Caco-2 (cell line): ENCODE data around the gene CCDC188. TPM values are rescaled to one million over a fixed set of nuclear protein-coding genes. Genes with fewer than 3 reads are reported as not detected.

Experiments
- BruUV-seq: library from RNA; stranded (reverse); fragments of 400-500 nt; replicated peaks from 2 replicates; lab custom pipeline; 2021; lab: Mats Ljungman, UMichigan
- CTCF ChIA-PET: fragments of 300-600 bp; sonication (Branson Sonifier 250); formaldehyde crosslinking; loops from one replicate; lab custom pipeline; 2022; ENCODE audit warnings: antibody characterized with exemption; lab: Charles Lee
- POLR2A ChIA-PET: fragments of 300-600 bp; sonication (Branson Sonifier 250); formaldehyde crosslinking; loops from one replicate; lab custom pipeline; 2022; ENCODE audit warnings: antibody characterized with exemption; lab: Charles Lee
- DNase-seq, 2 experiments: peaks; one replicate each; pipeline versions ENCODE4 v3.0.0 to v3.0.0-alpha.2; 2020 to 2022
- H3K27me3 ChIP-seq: replicated peaks from 2 replicates; pipeline ENCODE4 v1.6.0; 2011; ENCODE audit warnings: low read length; ENCODE audit not compliant: control insufficient read depth, insufficient read depth
- H3K36me3 ChIP-seq: 2 replicates; pipeline ENCODE4 v1.5.1; 2011; ENCODE audit warnings: low read length; ENCODE audit not compliant: control insufficient read depth, insufficient read depth
- H3K4me1 ChIP-seq: fragments of 250-450 bp; sonication (Bioruptor Pico); 2 replicates; pipeline ENCODE4 v1.5.1; 2020; ENCODE audit warnings: mild to moderate bottlenecking
- H3K4me3 ChIP-seq: 2 replicates; pipeline ENCODE4 v1.5.1; 2011; ENCODE audit warnings: low read depth, mild to moderate bottlenecking, control low read depth, low read length
- H3K9me3 ChIP-seq: fragments of 250-450 bp; sonication (Bioruptor Pico); 2 replicates; pipeline ENCODE4 v1.5.1; 2020; ENCODE audit warnings: mild to moderate bottlenecking, moderate library complexity
- H3K27ac Mint-ChIP-seq: one replicate; pipeline ENCODE4 v1.8.0; 2022; ENCODE audit warnings: mixed read lengths; ENCODE audit not compliant: unreplicated experiment
- H3K27me3 Mint-ChIP-seq: one replicate; pipeline ENCODE4 v1.8.0; 2022; ENCODE audit warnings: mixed read lengths; ENCODE audit not compliant: insufficient read depth, unreplicated experiment
- H3K36me3 Mint-ChIP-seq: one replicate; pipeline ENCODE4 v1.8.0; 2022; ENCODE audit warnings: mild to moderate bottlenecking, mixed read lengths; ENCODE audit not compliant: insufficient read depth, unreplicated experiment
- H3K4me1 Mint-ChIP-seq: one replicate; pipeline ENCODE4 v1.8.0; 2022; ENCODE audit warnings: low read depth, mixed read lengths; ENCODE audit not compliant: unreplicated experiment
- H3K4me3 Mint-ChIP-seq: one replicate; pipeline ENCODE4 v1.8.0; 2022; ENCODE audit warnings: mild to moderate bottlenecking, moderate library complexity, mixed read lengths; ENCODE audit not compliant: unreplicated experiment
- H3K9me3 Mint-ChIP-seq: one replicate; pipeline ENCODE4 v1.8.0; 2022; ENCODE audit warnings: mixed read lengths; ENCODE audit not compliant: unreplicated experiment
- CTCF ChIP-seq, 2 experiments: fragments of 200-600 bp in 1 of 2; IDR thresholded peaks; 1 replicate in 1 of 2; 2 replicates in 1 of 2; pipeline versions ENCODE4 v1.5.1 to v1.8.0; 2011 to 2022; ENCODE audit warnings: antibody characterized with exemption in 1 of 2, control low read depth in 1 of 2, inconsistent platforms in 1 of 2, low read depth in 1 of 2, low read length in 1 of 2, mild to moderate bottlenecking in 1 of 2, moderate library complexity in 1 of 2; ENCODE audit not compliant: insufficient read depth in 1 of 2, severe bottlenecking in 1 of 2, unreplicated experiment in 1 of 2
- intact Hi-C: fragments of 100-400 bp; cut with micrococcal nuclease; formaldehyde crosslinking; loops from one replicate; pipeline ENCODE4 v1.10.0; 2022; ENCODE audit not compliant: unreplicated experiment
- microRNA-seq: library from miRNA; unstranded; fragments of <30 nt; microRNA quantifications from one replicate; pipeline ENCODE4 v1.2.0, GENCODE V29; 2022
- total RNA-seq: library from RNA; stranded (reverse); gene quantifications from 2 replicates; pipeline ENCODE4 v1.2.3, GENCODE V29; 2022

Gene CCDC188
- total RNA-seq, 1 experiment from 2014 or later = not detected

- Mint-ChIP-seq H3K27ac (no peak overlapping the region), H3K9me3 (no peaks in the 10 kb centered on the region), H3K4me3 (no peak overlapping the region), H3K27me3 (no peaks in the 10 kb centered on the region), H3K36me3 (peaks cover 86% of the 10 kb centered on the region), H3K4me1 (no peaks in the 10 kb centered on the region)
- BruUV-seq = no TSS peak
- peaks cover 15% of the 10 kb centered on the region for H3K36me3 ChIP-seq
- POLR2A ChIA-PET = no interaction called here
- H3K9me3 ChIP-seq = no peaks in the 10 kb centered on the region
- CTCF ChIA-PET = no interaction called here
- intact Hi-C loops = no loop called here
- H3K4me3 ChIP-seq = no peak overlapping the region
- TF ChIP-seq CTCF (IDR thresholded peaks at IDR 0.05; ENCODE audit: insufficient read depth in 1 of 2, low read depth in 1 of 2, low read length in 1 of 2, severe bottlenecking in 1 of 2, unreplicated experiment in 1 of 2) = no peak
- H3K27me3 ChIP-seq = no peaks in the 10 kb centered on the region
- DNase-seq = no peak
- H3K4me1 ChIP-seq = no peaks in the 10 kb centered on the region
Observed at GRCh38 chr22:20101638-20102037, 49.2 kb downstream of the CCDC188 start.

GRCh38 chr22:20099099-20099711 is 51.6 kb downstream of the CCDC188 start:
- H3K27ac Mint-ChIP-seq = no peak overlapping the region
- Histone ChIP-seq H3K36me3 (peaks cover 11% of the 10 kb centered on the region), H3K27me3 (no peaks in the 10 kb centered on the region), H3K4me1 (no peaks in the 10 kb centered on the region), H3K4me3 (no peak overlapping the region), H3K9me3 (no peaks in the 10 kb centered on the region)
- no peak for DNase-seq
- no peaks in the 10 kb centered on the region for H3K9me3 Mint-ChIP-seq
- BruUV-seq = no TSS peak
- H3K27me3 Mint-ChIP-seq = no peaks in the 10 kb centered on the region
- intact Hi-C loops = no loop called here
- H3K4me1 Mint-ChIP-seq = no peaks in the 10 kb centered on the region
- TF ChIP-seq CTCF (IDR thresholded peaks at IDR 0.05; ENCODE audit: insufficient read depth in 1 of 2, low read depth in 1 of 2, low read length in 1 of 2, severe bottlenecking in 1 of 2, unreplicated experiment in 1 of 2) = no peak
- no peak overlapping the region for H3K4me3 Mint-ChIP-seq
- H3K36me3 Mint-ChIP-seq = peaks cover 94% of the 10 kb centered on the region
- POLR2A ChIA-PET = interaction anchor here (0.6 kb wide), 1 partner anchor 38 kb away, joined by 3 read pairs; no protein-coding TSS in a partner anchor
- CTCF ChIA-PET = no interaction called here

Small RNA genes lying within 50 kb of the gene (microRNA-seq; reads per million reads assigned to microRNA genes)
- gene MIR6816 = not detected

Other genes starting within 250 kb of the CCDC188 start
- gene COMT, start 209.3 kb downstream of the CCDC188 start, total RNA-seq = 96.0 and 103 TPM in 2 replicates
- gene TXNRD2, start 209.2 kb downstream of the CCDC188 start, total RNA-seq = 44.8 and 47.0 TPM in 2 replicates
- gene ARVCF, start 134.2 kb downstream of the CCDC188 start, total RNA-seq = 9.8 and 12.0 TPM in 2 replicates
- gene TANGO2, start 129.9 kb downstream of the CCDC188 start, total RNA-seq = 23.9 and 26.6 TPM in 2 replicates
- 53.1 and 60.0 TPM in 2 replicates for gene DGCR8, start 70.8 kb downstream of the CCDC188 start, total RNA-seq
- gene RANBP1, start 35.0 kb downstream of the CCDC188 start, total RNA-seq = 365 and 385 TPM in 2 replicates
- gene TRMT2A, start 33.8 kb downstream of the CCDC188 start, total RNA-seq = 41.1 and 43.0 TPM in 2 replicates
- gene ZDHHC8, start 19.3 kb downstream of the CCDC188 start, total RNA-seq = 39.9 and 45.7 TPM in 2 replicates
- gene RTN4R, start 117.3 kb upstream of the CCDC188 start, total RNA-seq = 10.7 and 11.1 TPM in 2 replicates
- gene DGCR6L, start 169.0 kb upstream of the CCDC188 start, total RNA-seq = 30.9 and 37.4 TPM in 2 replicates
- 14.5 and 15.6 TPM in 2 replicates for gene ZNF74, start 243.1 kb upstream of the CCDC188 start, total RNA-seq